NCI-H2196 (cell line): ENCODE measurements around the gene RNF31.
"Not testable (repeated sequence)": the region's sequence is repeated elsewhere in the genome, so short reads cannot be mapped to it uniquely, and the experiment has no call there.

Experiments
- DNase-seq: peaks from one replicate; lab custom pipeline; 2025; ENCODE audit not compliant: unreplicated experiment; lab: John Stamatoyannopoulos, UW

RNF31 gene

GRCh38 chr14:24197056-24197450 lies 49.8 kb downstream of the RNF31 start:
- DNase-seq: no peak

GRCh38 chr14:24198814-24199524 lies 51.7 kb downstream of the RNF31 start:
- DNase-seq: no peak

- not testable (repeated sequence) for DNase-seq
These were observed 55.2 kb downstream of the RNF31 start for GRCh38 chr14:24202538-24202937.

GRCh38 chr14:24203249-24203886 lies 56.1 kb downstream of the RNF31 start:
- not testable (repeated sequence) for DNase-seq

- DNase-seq: no peak
These were observed 57.2 kb downstream of the RNF31 start for GRCh38 chr14:24204163-24205146.

- DNase-seq: no peak
These were observed 59.2 kb downstream of the RNF31 start for GRCh38 chr14:24206260-24207103.

GRCh38 chr14:24207104-24207551 lies 59.8 kb downstream of the RNF31 start:
- no peak for DNase-seq

GRCh38 chr14:24207625-24208024 lies 60.3 kb downstream of the RNF31 start:
- no peak for DNase-seq
